OCI-LY7 (cell line): ENCODE measurements around the gene LAMA2. TPM values are rescaled to one million over a fixed set of nuclear protein-coding genes. Genes with fewer than 3 reads are reported as not detected.

Experiments used
- BruUV-seq: library from RNA; stranded (reverse); fragments of 400-500 nt; replicated peaks from 2 replicates; lab custom pipeline; 2021; lab: Mats Ljungman, UMichigan
- CTCF ChIA-PET: fragments of 300-600 bp; sonication (Branson Sonifier 250); formaldehyde crosslinking; loops from one replicate; lab custom pipeline; 2022; ENCODE audit warnings: antibody characterized with exemption; ENCODE audit not compliant: unreplicated experiment; lab: Charles Lee
- POLR2A ChIA-PET: fragments of 300-600 bp; sonication (Branson Sonifier 250); formaldehyde crosslinking; loops from one replicate; lab custom pipeline; 2022; ENCODE audit warnings: antibody characterized with exemption; lab: Charles Lee
- DNase-seq: peaks from one replicate; pipeline ENCODE4 v3.0.0-alpha.2; 2015; ENCODE audit warnings: low spot score
- H2AFZ ChIP-seq: fragments of 200-600 bp; sonication (generic), shearing (Covaris generic); 2 replicates; pipeline ENCODE4 v1.6.1; 2014; ENCODE audit warnings: mild to moderate bottlenecking, antibody characterized with exemption, low read length, moderate library complexity
- H3K27ac ChIP-seq: fragments of 200-600 bp; sonication (generic); 2 replicates; pipeline ENCODE4 v1.5.1; 2014; ENCODE audit warnings: mixed run types, low read depth, mild to moderate bottlenecking, moderate library complexity, low read length, inconsistent platforms; ENCODE audit not compliant: poor library complexity, severe bottlenecking
- H3K36me3 ChIP-seq: fragments of 200-600 bp; sonication (generic); 2 replicates; pipeline ENCODE4 v1.6.1; 2014; ENCODE audit warnings: mild to moderate bottlenecking, antibody characterized with exemption, low read length, moderate library complexity, mixed read lengths; ENCODE audit not compliant: insufficient read depth
- H3K4me1 ChIP-seq: fragments of 200-600 bp; sonication (generic); 2 replicates; pipeline ENCODE4 v1.5.1; 2014; ENCODE audit warnings: mild to moderate bottlenecking, low read length; ENCODE audit not compliant: insufficient read depth, poor library complexity, severe bottlenecking
- H3K4me2 ChIP-seq: fragments of 200-600 bp; sonication (generic); 2 replicates; pipeline ENCODE4 v1.6.1; 2014; ENCODE audit warnings: mild to moderate bottlenecking, low read length
- H3K4me3 ChIP-seq: fragments of 200-600 bp; sonication (generic); 2 replicates; pipeline ENCODE4 v1.5.1; 2014; ENCODE audit warnings: mild to moderate bottlenecking, low read depth, low read length; ENCODE audit not compliant: poor library complexity, severe bottlenecking
- H3K79me2 ChIP-seq: fragments of 200-600 bp; sonication (generic); 2 replicates; pipeline ENCODE4 v1.6.1; 2016; ENCODE audit warnings: low read depth, mild to moderate bottlenecking, low read length, moderate library complexity, mixed read lengths; ENCODE audit not compliant: insufficient read depth
- H3K9me2 ChIP-seq: fragments of 200-600 bp; sonication (generic); 2 replicates; pipeline ENCODE4 v1.6.1; 2016; ENCODE audit warnings: mild to moderate bottlenecking, low read length, mixed read lengths; ENCODE audit not compliant: insufficient read depth
- H3K9me3 ChIP-seq: fragments of 200-600 bp; sonication (generic); 2 replicates; pipeline ENCODE4 v1.6.1; 2014; ENCODE audit warnings: mild to moderate bottlenecking, mixed run types, low read length, mixed read lengths
- H4K20me1 ChIP-seq: fragments of 200-600 bp; sonication (generic); 2 replicates; pipeline ENCODE4 v1.6.1; 2014; ENCODE audit warnings: mild to moderate bottlenecking, antibody characterized with exemption, low read length, moderate library complexity, mixed read lengths; ENCODE audit not compliant: insufficient read depth
- CTCF ChIP-seq: fragments of 200-600 bp; sonication (generic); conservative IDR thresholded peaks from 2 replicates; pipeline ENCODE4 v1.5.1; 2014; ENCODE audit warnings: mild to moderate bottlenecking, antibody characterized with exemption, low read length, moderate library complexity, mixed read lengths
- EZH2phosphoT487 ChIP-seq: fragments of 200-600 bp; sonication (generic); IDR thresholded peaks from 2 replicates; pipeline ENCODE4 v1.6.1; 2018; ENCODE audit warnings: low read depth, borderline replicate concordance, mild to moderate bottlenecking, mixed run types, antibody characterized with exemption, low read length, moderate library complexity, mixed read lengths
- intact Hi-C: fragments of 100-400 bp; cut with micrococcal nuclease; formaldehyde crosslinking; loops from one replicate; pipeline ENCODE4 v1.10.0; 2022; ENCODE audit not compliant: unreplicated experiment
- total RNA-seq, 2 experiments: library from RNA; depleted of rRNA in 1 of 2; stranded (reverse); fragments of >200 nt in 1 of 2; shearing (Covaris generic) in 1 of 2; gene quantifications; 2 replicates each; pipeline ENCODE4 v1.2.3, GENCODE V29; 2014 to 2022

LAMA2 gene
- total RNA-seq, 2 experiments from 2014 or later, result not detected

GRCh38 chr6:128918886-128919285 is 35.9 kb downstream of the LAMA2 start:
- Histone ChIP-seq H3K4me2 (no peak overlapping the region), H4K20me1 (no peaks in the 10 kb centered on the region), H3K4me3 (no peak overlapping the region), H3K9me2 (no peaks in the 10 kb centered on the region), H3K79me2 (no peaks in the 10 kb centered on the region), H3K9me3 (no peaks in the 10 kb centered on the region), H3K27ac (no peak overlapping the region), H3K4me1 (no peaks in the 10 kb centered on the region), H3K36me3 (no peaks in the 10 kb centered on the region), H2AFZ (no peak overlapping the region)
- intact Hi-C loops, result no loop called here
- TF ChIP-seq EZH2phosphoT487, result no peak
- no peak for TF ChIP-seq CTCF
- ChIA-PET CTCF (no interaction called here), POLR2A (no interaction called here)
- no TSS peak for BruUV-seq
- no peak for DNase-seq

- Histone ChIP-seq H3K27ac (no peak overlapping the region), H3K79me2 (no peaks in the 10 kb centered on the region), H3K9me3 (no peaks in the 10 kb centered on the region), H3K36me3 (no peaks in the 10 kb centered on the region), H4K20me1 (no peaks in the 10 kb centered on the region), H3K4me1 (no peaks in the 10 kb centered on the region), H3K4me2 (no peak overlapping the region), H2AFZ (no peak overlapping the region), H3K4me3 (no peak overlapping the region), H3K9me2 (no peaks in the 10 kb centered on the region)
- TF ChIP-seq EZH2phosphoT487 (no peak), CTCF (no peak)
- ChIA-PET CTCF (no interaction called here), POLR2A (no interaction called here)
- no TSS peak for BruUV-seq
- intact Hi-C loops, result no loop called here
- no peak for DNase-seq
Observed at GRCh38 chr6:128919412-128920180, 36.7 kb downstream of the LAMA2 start.

- Histone ChIP-seq H3K4me1 (no peaks in the 10 kb centered on the region), H3K4me3 (no peak overlapping the region), H4K20me1 (no peaks in the 10 kb centered on the region), H3K4me2 (no peak overlapping the region), H3K9me3 (no peaks in the 10 kb centered on the region), H3K9me2 (no peaks in the 10 kb centered on the region), H3K79me2 (no peaks in the 10 kb centered on the region), H2AFZ (no peak overlapping the region), H3K36me3 (no peaks in the 10 kb centered on the region), H3K27ac (no peak overlapping the region)
- no peak for DNase-seq
- ChIA-PET POLR2A (no interaction called here), CTCF (no interaction called here)
- intact Hi-C loops, result no loop called here
- TF ChIP-seq CTCF (no peak), EZH2phosphoT487 (no peak)
- no TSS peak for BruUV-seq
Observed at GRCh38 chr6:128925765-128926164, 42.8 kb downstream of the LAMA2 start.
